B cell (primary cell): ENCODE measurements around the gene OR1I1. TPM values are rescaled to one million over a fixed set of nuclear protein-coding genes. Genes with fewer than 3 reads are reported as not detected.

ENCODE experiments used
- ATAC-seq: fragments of 200-7000 bp; cut with Tn5 transposase; one replicate; pipeline ENCODE4 v1.10.0; 2021; ENCODE audit warnings: low read depth, mild to moderate bottlenecking, moderate number of reproducible peaks, moderate library complexity
- CTCF ChIA-PET: fragments of 350-600 bp; sonication (Branson Sonifier 250); formaldehyde crosslinking; loops from one replicate; lab custom pipeline; 2021; ENCODE audit warnings: antibody characterized with exemption, inconsistent platforms; lab: Charles Lee
- POLR2A ChIA-PET: fragments of 350-600 bp; sonication (Branson Sonifier 250); formaldehyde crosslinking; loops from one replicate; lab custom pipeline; 2021; ENCODE audit warnings: antibody characterized with exemption; lab: Charles Lee
- DNase-seq: peaks from one replicate; pipeline ENCODE4 v3.0.0; 2013
- H2AFZ ChIP-seq: 2 replicates; pipeline ENCODE4 v1.6.1; 2012; ENCODE audit warnings: mild to moderate bottlenecking, low read depth, low read length; ENCODE audit not compliant: insufficient read depth, poor library complexity, severe bottlenecking
- H3K27ac ChIP-seq, 2 donors: 1 replicate in 1 of 2; 2 replicates in 1 of 2; pipeline ENCODE4 v1.5.1; 2012 to 2013; ENCODE audit warnings: low read length in 2 of 2, mild to moderate bottlenecking in 2 of 2, moderate library complexity in 1 of 2
- H3K27me3 ChIP-seq, 4 experiments: fragments of 200-600 bp in 1 of 4; sonication (generic) in 1 of 4; replicated peaks in 1 of 4; 1 replicate in 2 of 4; 2 replicates in 2 of 4; pipeline versions ENCODE4 v1.6.1 to v1.7.0; 2013 to 2016; ENCODE audit warnings: low read length in 3 of 4, mild to moderate bottlenecking in 2 of 4, mixed read lengths in 1 of 4, moderate library complexity in 1 of 4; ENCODE audit not compliant: insufficient read depth in 4 of 4, control insufficient read depth in 3 of 4; ENCODE audit errors: control extremely low read depth in 1 of 4
- H3K36me3 ChIP-seq, 2 experiments: replicated peaks in 1 of 2; 1 replicate in 1 of 2; 2 replicates in 1 of 2; pipeline versions ENCODE4 v1.6.1 to v1.7.1; 2013; ENCODE audit warnings: low read length in 1 of 2; ENCODE audit not compliant: insufficient read depth in 2 of 2, control insufficient read depth in 1 of 2; ENCODE audit errors: control extremely low read depth in 1 of 2, extremely low read depth in 1 of 2
- H3K4me1 ChIP-seq, 2 donors: fragments of 200-600 bp in 1 of 2; sonication (generic) in 1 of 2; 1 replicate in 1 of 2; 2 replicates in 1 of 2; pipeline versions ENCODE4 v1.5.1 to v1.6.1; 2013 to 2017; ENCODE audit warnings: low read length in 2 of 2; ENCODE audit not compliant: control insufficient read depth in 2 of 2, insufficient read depth in 2 of 2
- H3K4me2 ChIP-seq: replicated peaks from 2 replicates; pipeline ENCODE3; 2012; ENCODE audit warnings: mild to moderate bottlenecking, low read depth, low read length; ENCODE audit not compliant: poor library complexity, severe bottlenecking
- H3K4me3 ChIP-seq, 5 experiments: fragments of 200-600 bp in 1 of 5; sonication (generic) in 1 of 5; 1 replicate in 3 of 5; 2 replicates in 2 of 5; pipeline versions ENCODE4 v1.5.1 to v1.7.0; 2011 to 2016; ENCODE audit warnings: low read length in 4 of 5, mild to moderate bottlenecking in 4 of 5, low read depth in 2 of 5, control low read depth in 1 of 5, moderate library complexity in 1 of 5; ENCODE audit not compliant: insufficient read depth in 1 of 5; ENCODE audit errors: control extremely low read depth in 1 of 5, extremely low read depth in 1 of 5
- H3K79me2 ChIP-seq: fragments of 200-600 bp; sonication (generic); one replicate; pipeline ENCODE4 v1.6.0; 2016; ENCODE audit warnings: low read length; ENCODE audit not compliant: control insufficient read depth, insufficient read depth
- H3K9ac ChIP-seq: fragments of 200-600 bp; sonication (generic); 2 replicates; pipeline ENCODE4 v1.6.1; 2017; ENCODE audit warnings: mild to moderate bottlenecking, low read length, moderate library complexity
- H3K9me3 ChIP-seq, 3 donors: one replicate each; pipeline versions ENCODE4 v1.6.1 to v1.7.1; 2013; ENCODE audit warnings: low read length in 2 of 3; ENCODE audit not compliant: control insufficient read depth in 2 of 3, insufficient read depth in 1 of 3; ENCODE audit errors: control extremely low read depth in 1 of 3
- H4K20me1 ChIP-seq: 2 replicates; pipeline ENCODE4 v1.6.0; 2012; ENCODE audit warnings: mild to moderate bottlenecking, low read length; ENCODE audit not compliant: insufficient read depth, control insufficient read depth, poor library complexity, severe bottlenecking
- H3K27ac Mint-ChIP-seq: one replicate; pipeline ENCODE4 v1.8.0; 2021; ENCODE audit warnings: mixed read lengths
- H3K27me3 Mint-ChIP-seq: one replicate; pipeline ENCODE4 v1.8.0; 2021; ENCODE audit warnings: mixed read lengths
- H3K4me1 Mint-ChIP-seq: one replicate; pipeline ENCODE4 v1.8.0; 2021; ENCODE audit warnings: mixed read lengths
- H3K4me3 Mint-ChIP-seq: one replicate; pipeline ENCODE4 v1.8.0; 2021; ENCODE audit warnings: mixed read lengths
- H3K9me3 Mint-ChIP-seq: one replicate; pipeline ENCODE4 v1.8.0; 2022; ENCODE audit warnings: mixed read lengths; ENCODE audit not compliant: insufficient read depth
- CTCF ChIP-seq: fragments of 200-600 bp; IDR thresholded peaks from one replicate; pipeline ENCODE4 v1.8.0; 2022; ENCODE audit warnings: antibody characterized with exemption, mild to moderate bottlenecking
- EZH2 ChIP-seq: IDR thresholded peaks from 2 replicates; pipeline ENCODE4 v1.6.1; 2012; ENCODE audit warnings: borderline replicate concordance, low read depth, mild to moderate bottlenecking, moderate library complexity, low read length; ENCODE audit not compliant: insufficient read depth, poor library complexity, severe bottlenecking
- WGBS: methylation state at CpG from one replicate; pipeline ENCODE4 v1.1.5; 2013; ENCODE audit warnings: missing lambda C conversion rate; ENCODE audit not compliant: insufficient coverage; 5-methylcytosine and 5-hydroxymethylcytosine counted together
- intact Hi-C: fragments of 100-400 bp; cut with micrococcal nuclease; formaldehyde crosslinking; loops from one replicate; pipeline ENCODE4 v1.10.0; 2022
- polyA plus RNA-seq: library from polyadenylated mRNA; depleted of rRNA; stranded (reverse); fragments of >200 nt; gene quantifications from 2 replicates; pipeline ENCODE4 v1.2.3, GENCODE V29; 2012
- total RNA-seq, 2 donors: library from RNA; stranded (reverse); fragments of 120-200 nt in 1 of 2; gene quantifications; 1 replicate in 1 of 2; 2 replicates in 1 of 2; pipeline versions ENCODE4 v1.2.3 to v1.2.4, GENCODE V29; 2013 to 2022

Gene OR1I1
- total and polyA plus RNA-seq, 2 donors (not counting 1 experiment from before 2014, with no cell fraction given): not detected

- Mint-ChIP-seq H3K4me3 (no peak overlapping the region), H3K4me1 (peaks cover 8% of the 10 kb centered on the region), H3K27me3 (peaks cover 13% of the 10 kb centered on the region), H3K9me3 (no peaks in the 10 kb centered on the region), H3K27ac (no peak overlapping the region)
- H3K27me3 ChIP-seq: peaks cover 0 to 20% (median 10%) of the 10 kb centered on the region in 4 experiments
- POLR2A ChIA-PET: no interaction called here
- no peak overlapping the region for H3K4me2 ChIP-seq
- no peak overlapping the region for H3K9ac ChIP-seq
- 100% methylated on average over 1 of the region's 1 CpG for WGBS
- no peak overlapping the region for H3K27ac ChIP-seq
- no peaks in the 10 kb centered on the region for H4K20me1 ChIP-seq
- no peak for TF ChIP-seq CTCF
- no peak for TF ChIP-seq EZH2
- no peak for DNase-seq
- no peak for ATAC-seq
- no peak overlapping the region for H2AFZ ChIP-seq
- no peaks in the 10 kb centered on the region for H3K79me2 ChIP-seq
- intact Hi-C loops: no loop called here
- peaks cover 0 to 9% (median 0%) of the 10 kb centered on the region in 3 donors for H3K9me3 ChIP-seq
- CTCF ChIA-PET: interaction anchor here (1.2 kb wide), 1 partner anchor 10 kb away, joined by 5 read pairs; no protein-coding TSS in a partner anchor
- peaks cover 0 to 8% of the 10 kb centered on the region in 2 experiments for H3K36me3 ChIP-seq
- peaks cover 13% of the 10 kb centered on the region in 2 donors for H3K4me1 ChIP-seq
- no peak overlapping the region for H3K4me3 ChIP-seq
Observed at GRCh38 chr19:15111758-15112157, 29.7 kb downstream of the OR1I1 start.

GRCh38 chr19:15112385-15112784 is 30.4 kb downstream of the OR1I1 start:
- WGBS: 97% methylated on average over 10 of the region's 11 CpGs
- H3K4me3 Mint-ChIP-seq: no peak overlapping the region
- POLR2A ChIA-PET: no interaction called here
- no peaks in the 10 kb centered on the region for H3K9me3 Mint-ChIP-seq
- peaks cover 0 to 15% (median 8%) of the 10 kb centered on the region in 4 experiments for H3K27me3 ChIP-seq
- peaks cover 0 to 14% of the 10 kb centered on the region in 2 experiments for H3K36me3 ChIP-seq
- H3K27ac Mint-ChIP-seq: no peak overlapping the region
- intact Hi-C loops: no loop called here
- ATAC-seq (no peak), DNase-seq (no peak)
- H3K4me1 Mint-ChIP-seq: peaks cover 5% of the 10 kb centered on the region
- CTCF ChIA-PET: no interaction called here
- no peak overlapping the region for H3K4me3 ChIP-seq
- no peaks in the 10 kb centered on the region for H4K20me1 ChIP-seq
- no peak overlapping the region for H3K27ac ChIP-seq
- TF ChIP-seq EZH2: no peak
- TF ChIP-seq CTCF: no peak
- peaks cover 0 to 8% (median 0%) of the 10 kb centered on the region in 3 donors for H3K9me3 ChIP-seq
- H3K27me3 Mint-ChIP-seq: peaks cover 10% of the 10 kb centered on the region
- H3K9ac ChIP-seq: no peak overlapping the region
- peaks cover 8 to 12% of the 10 kb centered on the region in 2 donors for H3K4me1 ChIP-seq
- H3K79me2 ChIP-seq: no peaks in the 10 kb centered on the region
- no peak overlapping the region for H3K4me2 ChIP-seq
- no peak overlapping the region for H2AFZ ChIP-seq
